ENCODE measurements around the gene DGKI.

DNA sequence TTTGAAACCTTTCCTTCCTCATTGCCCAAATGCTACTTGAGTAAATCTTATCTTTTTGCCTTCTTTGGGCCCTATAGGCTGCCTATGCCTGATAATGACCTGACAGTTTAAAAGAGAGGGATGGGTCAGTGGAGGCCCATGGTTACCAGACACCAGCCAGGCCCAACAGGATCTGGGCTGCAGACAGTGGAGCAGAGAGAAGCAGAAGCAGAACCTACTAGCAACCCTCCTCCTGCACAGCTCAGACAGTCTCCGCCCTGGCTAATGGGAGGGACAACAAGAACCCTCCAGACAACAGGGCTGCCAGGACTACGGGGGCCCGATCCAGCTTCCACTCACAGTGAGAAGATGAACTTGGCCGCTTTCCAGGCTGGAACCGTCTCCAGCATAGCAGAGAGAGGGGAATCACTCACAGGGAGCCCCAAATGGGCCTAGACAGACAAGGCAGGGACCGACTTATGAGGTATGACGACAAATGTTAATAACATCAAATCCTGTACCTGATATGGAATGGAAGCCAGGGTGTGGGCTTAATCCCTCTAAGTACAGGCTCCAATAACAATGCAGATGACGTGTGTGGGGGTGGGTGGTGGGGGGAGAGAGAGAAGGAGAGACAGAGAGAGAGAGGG, 31.7 kb upstream of the DGKI start:
- no peak for TF ChIP-seq YY1 (IDR thresholded peaks at IDR 0.05; ENCODE audit: insufficient read depth, insufficient read length)
- no peak for TF ChIP-seq SUZ12 (IDR thresholded peaks at IDR 0.05; ENCODE audit: extremely low read depth, insufficient read depth, insufficient read length)

Data from NT2/D1 (cell line).